Naive thymus-derived CD8-positive, alpha-beta T cell (primary cell): ENCODE results near the gene ABTB2. TPM values are rescaled to one million over a fixed set of nuclear protein-coding genes. Genes with fewer than 3 reads are reported as not detected.
A peak's percentile ranks its signal among the peaks of the same experiment; 100 is the strongest.

Experiments
- ATAC-seq, 2 donors: fragments of 150-1000 bp; cut with Tn5 transposase in 1 of 2; sonication (Bioruptor Pico), chemical (Tn5 transposase) in 1 of 2; 1 replicate in 1 of 2; 2 replicates in 1 of 2; pipeline ENCODE4 v1.10.0; 2021; ENCODE audit warnings: mild to moderate bottlenecking in 2 of 2, moderate library complexity in 2 of 2
- POLR2A ChIA-PET: fragments of 350-600 bp; sonication (Branson Sonifier 250); formaldehyde crosslinking; loops from one replicate; lab custom pipeline; 2021; ENCODE audit warnings: antibody characterized with exemption; lab: Charles Lee
- DNase-seq, 10 donors: peaks; one replicate each; pipeline versions ENCODE4 v3.0.0 to v3.0.0-alpha.2; 2020 to 2022
- H3K27ac Mint-ChIP-seq, 10 donors: one replicate each; pipeline ENCODE4 v1.8.0; 2020 to 2022; ENCODE audit warnings: mild to moderate bottlenecking in 10 of 10, mixed read lengths in 10 of 10, moderate library complexity in 4 of 10, inconsistent platforms in 1 of 10
- H3K27me3 Mint-ChIP-seq, 5 donors: one replicate each; pipeline ENCODE4 v1.8.0; 2021 to 2022; ENCODE audit warnings: mixed read lengths in 5 of 5
- H3K36me3 Mint-ChIP-seq, 3 donors: one replicate each; pipeline ENCODE4 v1.8.0; 2020 to 2022; ENCODE audit warnings: mixed read lengths in 3 of 3, mild to moderate bottlenecking in 2 of 3, inconsistent platforms in 1 of 3
- H3K4me1 Mint-ChIP-seq, 4 donors: one replicate each; pipeline ENCODE4 v1.8.0; 2021 to 2022; ENCODE audit warnings: mixed read lengths in 4 of 4
- H3K4me3 Mint-ChIP-seq, 10 donors: one replicate each; pipeline ENCODE4 v1.8.0; 2020 to 2022; ENCODE audit warnings: mild to moderate bottlenecking in 10 of 10, mixed read lengths in 10 of 10, moderate library complexity in 6 of 10, inconsistent platforms in 1 of 10
- H3K9me3 Mint-ChIP-seq, 9 donors: one replicate each; pipeline ENCODE4 v1.8.0; 2020 to 2022; ENCODE audit warnings: mixed read lengths in 9 of 9, mild to moderate bottlenecking in 3 of 9, inconsistent platforms in 1 of 9, moderate library complexity in 1 of 9
- polyA plus RNA-seq, 3 donors: library from polyadenylated mRNA; unstranded; fragments of 300-500 nt; fragmentation: Illumina TruSeq; gene quantifications; one replicate each; pipeline ENCODE4 v1.2.3, GENCODE V29; 2021
- total RNA-seq, 8 experiments: library from RNA in 2 of 8; stranded (reverse) in 2 of 8; gene quantifications; one replicate each; pipeline ENCODE4 v1.2.3 and lab custom pipeline; 2021 to 2026

ABTB2 gene
- total and polyA plus RNA-seq, 5 experiments from 2014 or later, result 0.05 to 0.81 (median 0.69) TPM; not detected in 2

GRCh38 chr11:34166806-34167740 is 190.7 kb downstream of the ABTB2 start:
- POLR2A ChIA-PET, result no interaction called here
- peaks cover 0 to 11% (median 2%) of the 10 kb centered on the region in 5 donors for H3K27me3 Mint-ChIP-seq
- H3K36me3 Mint-ChIP-seq, result no peaks in the 10 kb centered on the region
- no peaks in the 10 kb centered on the region for H3K4me1 Mint-ChIP-seq
- H3K27ac Mint-ChIP-seq, result no peak overlapping the region
- no peaks in the 10 kb centered on the region for H3K9me3 Mint-ChIP-seq
- no peak overlapping the region for H3K4me3 Mint-ChIP-seq
- DNase-seq, result peak in 1 of 10 donors; percentile 26
- ATAC-seq, result no peak

- H3K36me3 Mint-ChIP-seq, result no peaks in the 10 kb centered on the region
- POLR2A ChIA-PET, result no interaction called here
- no peak for ATAC-seq
- no peak overlapping the region for H3K27ac Mint-ChIP-seq
- peaks cover 0 to 7% (median under 1%) of the 10 kb centered on the region in 4 donors for H3K4me1 Mint-ChIP-seq
- DNase-seq, result peak in 1 of 10 donors; percentile 47
- no peaks in the 10 kb centered on the region for H3K9me3 Mint-ChIP-seq
- H3K4me3 Mint-ChIP-seq, result no peak overlapping the region
- H3K27me3 Mint-ChIP-seq, result peaks cover 0 to 11% (median 2%) of the 10 kb centered on the region in 5 donors
Observed at GRCh38 chr11:34165786-34166555, 191.8 kb downstream of the ABTB2 start.

- no peaks in the 10 kb centered on the region for H3K36me3 Mint-ChIP-seq
- DNase-seq, result no peak
- no peaks in the 10 kb centered on the region for H3K9me3 Mint-ChIP-seq
- no peak for ATAC-seq
- no peak overlapping the region for H3K4me3 Mint-ChIP-seq
- H3K27ac Mint-ChIP-seq, result no peak overlapping the region
- peaks cover 0 to 4% (median 2%) of the 10 kb centered on the region in 5 donors for H3K27me3 Mint-ChIP-seq
- POLR2A ChIA-PET, result no interaction called here
- H3K4me1 Mint-ChIP-seq, result peaks cover under 1 to 7% (median 2%) of the 10 kb centered on the region in 4 donors
Observed at GRCh38 chr11:34165121-34165520, 192.7 kb downstream of the ABTB2 start.

- peaks cover 8 to 21% (median 17%) of the 10 kb centered on the region in 4 donors for H3K4me1 Mint-ChIP-seq
- H3K27ac Mint-ChIP-seq, result no peak overlapping the region
- POLR2A ChIA-PET, result no interaction called here
- no peaks in the 10 kb centered on the region for H3K36me3 Mint-ChIP-seq
- no peak for ATAC-seq
- DNase-seq, result no peak
- peaks cover 0 to 2% (median 0%) of the 10 kb centered on the region in 5 donors for H3K27me3 Mint-ChIP-seq
- H3K4me3 Mint-ChIP-seq, result no peak overlapping the region
- no peaks in the 10 kb centered on the region for H3K9me3 Mint-ChIP-seq
Observed at GRCh38 chr11:34162856-34163255, 195.0 kb downstream of the ABTB2 start.

GRCh38 chr11:34162493-34162820 is 195.4 kb downstream of the ABTB2 start:
- H3K9me3 Mint-ChIP-seq, result no peaks in the 10 kb centered on the region
- H3K4me1 Mint-ChIP-seq, result peaks cover 8 to 21% (median 17%) of the 10 kb centered on the region in 4 donors
- peaks cover 0 to 2% (median 0%) of the 10 kb centered on the region in 5 donors for H3K27me3 Mint-ChIP-seq
- POLR2A ChIA-PET, result no interaction called here
- H3K4me3 Mint-ChIP-seq, result no peak overlapping the region
- DNase-seq, result no peak
- H3K27ac Mint-ChIP-seq, result no peak overlapping the region
- H3K36me3 Mint-ChIP-seq, result no peaks in the 10 kb centered on the region
- ATAC-seq, result no peak

- Mint-ChIP-seq H3K27me3 (no peaks in the 10 kb centered on the region), H3K9me3 (no peaks in the 10 kb centered on the region), H3K4me3 (no peak overlapping the region), H3K27ac (no peak overlapping the region), H3K4me1 (peaks cover 10 to 21% (median 17%) of the 10 kb centered on the region in 4 donors), H3K36me3 (no peaks in the 10 kb centered on the region)
- peak in 1 of 10 donors; percentile 12 for DNase-seq
- ATAC-seq, result no peak
- POLR2A ChIA-PET, result no interaction called here
Observed at GRCh38 chr11:34161812-34162492, 195.9 kb downstream of the ABTB2 start.

GRCh38 chr11:34161361-34161760 is 196.4 kb downstream of the ABTB2 start:
- H3K4me3 Mint-ChIP-seq, result no peak overlapping the region
- H3K36me3 Mint-ChIP-seq, result no peaks in the 10 kb centered on the region
- H3K27me3 Mint-ChIP-seq, result no peaks in the 10 kb centered on the region
- H3K27ac Mint-ChIP-seq, result no peak overlapping the region
- POLR2A ChIA-PET, result no interaction called here
- H3K4me1 Mint-ChIP-seq, result peaks cover 10 to 21% (median 17%) of the 10 kb centered on the region in 4 donors
- DNase-seq, result no peak
- no peak for ATAC-seq
- no peaks in the 10 kb centered on the region for H3K9me3 Mint-ChIP-seq

GRCh38 chr11:34160791-34161190 is 197.0 kb downstream of the ABTB2 start:
- Mint-ChIP-seq H3K4me1 (peaks cover 10 to 21% (median 17%) of the 10 kb centered on the region in 4 donors), H3K27ac (no peak overlapping the region), H3K27me3 (no peaks in the 10 kb centered on the region), H3K4me3 (no peak overlapping the region), H3K9me3 (no peaks in the 10 kb centered on the region), H3K36me3 (no peaks in the 10 kb centered on the region)
- POLR2A ChIA-PET, result no interaction called here
- ATAC-seq, result no peak
- no peak for DNase-seq

GRCh38 chr11:34160049-34160721 is 197.6 kb downstream of the ABTB2 start:
- Mint-ChIP-seq H3K27me3 (no peaks in the 10 kb centered on the region), H3K9me3 (no peaks in the 10 kb centered on the region), H3K27ac (peak overlapping the region in 2 of 10 donors; percentile 33 to 40), H3K36me3 (no peaks in the 10 kb centered on the region), H3K4me1 (peaks cover 10 to 21% (median 17%) of the 10 kb centered on the region in 4 donors), H3K4me3 (no peak overlapping the region)
- no peak for ATAC-seq
- DNase-seq, result no peak
- POLR2A ChIA-PET, result no interaction called here

- ATAC-seq, result peak; percentile 28 to 69
- Mint-ChIP-seq H3K4me3 (no peak overlapping the region), H3K4me1 (peaks cover 10 to 27% (median 22%) of the 10 kb centered on the region in 4 donors), H3K9me3 (no peaks in the 10 kb centered on the region), H3K27me3 (no peaks in the 10 kb centered on the region), H3K36me3 (no peaks in the 10 kb centered on the region), H3K27ac (peak overlapping the region in 5 of 10 donors; percentile 9 to 71 (median 56))
- POLR2A ChIA-PET, result no interaction called here
- peak in 3 of 10 donors; percentile 15 to 19 (median 18) for DNase-seq
Observed at GRCh38 chr11:34158661-34159060, 199.1 kb downstream of the ABTB2 start.

GRCh38 chr11:34157163-34157562 is 200.6 kb downstream of the ABTB2 start:
- DNase-seq, result no peak
- Mint-ChIP-seq H3K9me3 (no peaks in the 10 kb centered on the region), H3K27ac (peak overlapping the region in 2 of 10 donors; percentile 24 to 28), H3K27me3 (no peaks in the 10 kb centered on the region), H3K4me3 (no peak overlapping the region), H3K4me1 (peaks cover 19 to 38% (median 31%) of the 10 kb centered on the region in 4 donors), H3K36me3 (peaks cover 0 to 4% (median 0%) of the 10 kb centered on the region in 3 donors)
- POLR2A ChIA-PET, result no interaction called here
- no peak for ATAC-seq

GRCh38 chr11:34155757-34156062 is 202.1 kb downstream of the ABTB2 start:
- POLR2A ChIA-PET, result no interaction called here
- ATAC-seq, result no peak
- H3K27me3 Mint-ChIP-seq, result no peaks in the 10 kb centered on the region

More at GRCh38 chr11:34155757-34156062, 202.1 kb downstream of the ABTB2 start:
- Mint-ChIP-seq H3K36me3 (peaks cover 0 to 4% (median 0%) of the 10 kb centered on the region in 3 donors), H3K9me3 (no peaks in the 10 kb centered on the region), H3K27ac (peak overlapping the region in 2 of 10 donors; percentile 70 to 79), H3K4me1 (peaks cover 22 to 32% (median 31%) of the 10 kb centered on the region in 4 donors), H3K4me3 (no peak overlapping the region)
- no peak for DNase-seq
